CD8-positive, alpha-beta memory T cell (primary cell): ENCODE data around the gene NPW. TPM values are rescaled to one million over a fixed set of nuclear protein-coding genes. Genes with fewer than 3 reads are reported as not detected.

Experiments
- CTCF ChIA-PET: fragments of 350-600 bp; sonication (Branson Sonifier 250); formaldehyde crosslinking; loops from one replicate; lab custom pipeline; 2021; ENCODE audit warnings: antibody characterized with exemption; lab: Charles Lee
- POLR2A ChIA-PET: fragments of 350-600 bp; sonication (Branson Sonifier 250); formaldehyde crosslinking; loops from one replicate; lab custom pipeline; 2021; ENCODE audit warnings: antibody characterized with exemption; lab: Charles Lee
- DNase-seq, 5 donors: peaks; one replicate each; pipeline versions ENCODE4 v3.0.0 to v3.0.0-alpha.2; 2020 to 2022; ENCODE audit warnings: mixed read lengths in 1 of 5
- H3K27ac ChIP-seq: one replicate; pipeline ENCODE4 v1.7.0; 2013; ENCODE audit warnings: low read depth, mild to moderate bottlenecking, low read length, moderate library complexity
- H3K27me3 ChIP-seq: 2 replicates; pipeline ENCODE4 v1.7.0; 2013; ENCODE audit warnings: low read length, mild to moderate bottlenecking; ENCODE audit not compliant: insufficient read depth, poor library complexity, severe bottlenecking
- H3K36me3 ChIP-seq: 2 replicates; pipeline ENCODE4 v1.7.0; 2013; ENCODE audit warnings: mild to moderate bottlenecking, low read length, moderate library complexity; ENCODE audit not compliant: insufficient read depth
- H3K4me1 ChIP-seq: 2 replicates; pipeline ENCODE4 v1.7.0; 2013; ENCODE audit warnings: mild to moderate bottlenecking, low read length, moderate library complexity; ENCODE audit not compliant: insufficient read depth
- H3K4me3 ChIP-seq: 2 replicates; pipeline ENCODE4 v1.7.0; 2013; ENCODE audit warnings: mild to moderate bottlenecking, low read length
- H3K9me3 ChIP-seq: 2 replicates; pipeline ENCODE4 v1.7.0; 2013; ENCODE audit warnings: mild to moderate bottlenecking, low read length
- H3K27ac Mint-ChIP-seq, 8 donors: one replicate each; pipeline ENCODE4 v1.8.0; 2020 to 2021; ENCODE audit warnings: mixed read lengths in 8 of 8, mild to moderate bottlenecking in 6 of 8, inconsistent platforms in 3 of 8, moderate library complexity in 3 of 8
- H3K27me3 Mint-ChIP-seq, 2 donors: one replicate each; pipeline ENCODE4 v1.8.0; 2020 to 2021; ENCODE audit warnings: mixed read lengths in 2 of 2, mild to moderate bottlenecking in 1 of 2, moderate library complexity in 1 of 2
- H3K36me3 Mint-ChIP-seq, 3 donors: one replicate each; pipeline ENCODE4 v1.8.0; 2020 to 2021; ENCODE audit warnings: mixed read lengths in 3 of 3, inconsistent platforms in 1 of 3, mild to moderate bottlenecking in 1 of 3
- H3K4me1 Mint-ChIP-seq, 3 donors: one replicate each; pipeline ENCODE4 v1.8.0; 2020 to 2021; ENCODE audit warnings: mixed read lengths in 3 of 3, inconsistent platforms in 1 of 3, mild to moderate bottlenecking in 1 of 3
- H3K4me3 Mint-ChIP-seq, 7 donors: one replicate each; pipeline ENCODE4 v1.8.0; 2020 to 2021; ENCODE audit warnings: mixed read lengths in 7 of 7, mild to moderate bottlenecking in 6 of 7, moderate library complexity in 4 of 7, inconsistent platforms in 2 of 7
- H3K9me3 Mint-ChIP-seq, 5 donors: one replicate each; pipeline ENCODE4 v1.8.0; 2020 to 2022; ENCODE audit warnings: mixed read lengths in 5 of 5, mild to moderate bottlenecking in 3 of 5, moderate library complexity in 2 of 5, inconsistent platforms in 1 of 5
- polyA plus RNA-seq: library from polyadenylated mRNA; unstranded; fragments of 300-500 nt; fragmentation: Illumina TruSeq; gene quantifications from one replicate; pipeline ENCODE4 v1.2.3, GENCODE V29; 2021
- total RNA-seq, 2 experiments: library from RNA; stranded (reverse); gene quantifications; one replicate each; pipeline ENCODE4 v1.2.3, GENCODE V29; 2021

Gene NPW
- total and polyA plus RNA-seq, 3 experiments from 2014 or later, result 9.4 to 12.5 TPM; not detected in 1

DNA sequence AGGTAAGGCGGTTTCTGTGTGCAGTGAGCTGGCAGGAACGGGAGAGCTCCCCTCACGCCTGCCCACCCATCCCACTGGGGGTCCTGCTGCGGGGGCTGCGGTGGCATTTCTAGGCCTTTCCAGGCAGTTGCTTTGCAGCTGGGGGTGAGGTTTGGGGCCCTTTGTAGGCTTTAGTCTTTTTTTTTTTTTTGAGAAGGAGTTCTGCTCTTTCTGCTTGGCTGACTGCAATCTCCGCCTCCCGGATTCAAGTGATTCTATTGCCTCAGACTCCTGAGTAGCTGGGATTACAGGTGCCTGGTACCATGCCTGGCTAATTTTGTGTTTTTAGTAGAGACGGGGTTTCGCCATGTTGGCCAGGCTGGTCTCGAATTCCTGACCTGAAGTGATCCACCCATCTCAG, 39.3 kb downstream of the NPW start:
- H3K4me1 Mint-ChIP-seq, result peaks cover 0 to 3% (median 1%) of the 10 kb centered on the region in 3 donors
- no peak for DNase-seq
- Histone ChIP-seq H3K36me3 (no peaks in the 10 kb centered on the region), H3K27ac (no peak overlapping the region), H3K4me1 (no peaks in the 10 kb centered on the region), H3K27me3 (no peaks in the 10 kb centered on the region), H3K9me3 (no peaks in the 10 kb centered on the region), H3K4me3 (no peak overlapping the region)
- no peak overlapping the region for H3K4me3 Mint-ChIP-seq
- H3K27ac Mint-ChIP-seq, result no peak overlapping the region
- POLR2A ChIA-PET, result no interaction called here
- H3K27me3 Mint-ChIP-seq, result no peaks in the 10 kb centered on the region
- peaks cover 3 to 70% (median 3%) of the 10 kb centered on the region in 3 donors for H3K36me3 Mint-ChIP-seq
- CTCF ChIA-PET, result interaction anchor here (1.1 kb wide), 1 partner anchor 11 kb away, joined by 3 read pairs; the partner anchor contains the start of genes NTHL1 and TSC2
- H3K9me3 Mint-ChIP-seq, result no peaks in the 10 kb centered on the region

DNA sequence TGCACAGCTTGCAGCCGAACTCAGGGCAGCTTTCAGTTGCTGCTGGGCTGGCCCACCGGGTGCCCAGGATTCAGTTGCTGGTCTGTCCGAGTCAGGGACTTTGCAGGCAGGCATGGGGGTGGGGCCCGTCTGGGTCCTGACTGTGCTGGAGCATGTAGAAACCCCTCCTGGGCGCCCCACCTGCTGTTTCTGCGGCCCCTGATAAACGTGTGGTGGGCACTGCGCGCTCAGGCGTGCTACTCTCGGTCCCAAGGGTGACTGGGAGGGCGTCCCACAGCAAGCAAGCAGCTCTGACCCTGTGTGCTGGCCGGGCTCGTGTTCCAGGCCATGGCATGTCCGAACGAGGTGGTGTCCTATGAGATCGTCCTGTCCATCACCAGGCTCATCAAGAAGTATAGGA, 40.8 kb downstream of the NPW start:
- Mint-ChIP-seq H3K9me3 (no peaks in the 10 kb centered on the region), H3K4me1 (peaks cover 0 to 3% (median 1%) of the 10 kb centered on the region in 3 donors), H3K27me3 (no peaks in the 10 kb centered on the region), H3K27ac (no peak overlapping the region), H3K4me3 (no peak overlapping the region), H3K36me3 (peaks cover 3 to 62% (median 3%) of the 10 kb centered on the region in 3 donors)
- ChIA-PET CTCF (interaction anchor here (1.1 kb wide), 1 partner anchor 8 kb away, joined by 4 read pairs; no protein-coding TSS in a partner anchor), POLR2A (no interaction called here)
- Histone ChIP-seq H3K27ac (no peak overlapping the region), H3K4me1 (no peaks in the 10 kb centered on the region), H3K9me3 (no peaks in the 10 kb centered on the region), H3K36me3 (no peaks in the 10 kb centered on the region), H3K27me3 (no peaks in the 10 kb centered on the region), H3K4me3 (no peak overlapping the region)
- no peak for DNase-seq

GRCh38 chr16:2061023-2061422, 41.4 kb downstream of the NPW start:
- Histone ChIP-seq H3K4me1 (no peaks in the 10 kb centered on the region), H3K4me3 (no peak overlapping the region), H3K27ac (no peak overlapping the region), H3K27me3 (no peaks in the 10 kb centered on the region), H3K9me3 (no peaks in the 10 kb centered on the region), H3K36me3 (peaks cover 6% of the 10 kb centered on the region)
- Mint-ChIP-seq H3K27ac (no peak overlapping the region), H3K4me3 (no peak overlapping the region), H3K9me3 (no peaks in the 10 kb centered on the region), H3K4me1 (no peaks in the 10 kb centered on the region), H3K36me3 (peaks cover 0 to 64% (median 4%) of the 10 kb centered on the region in 3 donors), H3K27me3 (no peaks in the 10 kb centered on the region)
- CTCF ChIA-PET, result interaction anchor here (1.1 kb wide), 1 partner anchor 9 kb away, joined by 4 read pairs; no protein-coding TSS in a partner anchor
- POLR2A ChIA-PET, result no interaction called here
- DNase-seq, result no peak

DNA sequence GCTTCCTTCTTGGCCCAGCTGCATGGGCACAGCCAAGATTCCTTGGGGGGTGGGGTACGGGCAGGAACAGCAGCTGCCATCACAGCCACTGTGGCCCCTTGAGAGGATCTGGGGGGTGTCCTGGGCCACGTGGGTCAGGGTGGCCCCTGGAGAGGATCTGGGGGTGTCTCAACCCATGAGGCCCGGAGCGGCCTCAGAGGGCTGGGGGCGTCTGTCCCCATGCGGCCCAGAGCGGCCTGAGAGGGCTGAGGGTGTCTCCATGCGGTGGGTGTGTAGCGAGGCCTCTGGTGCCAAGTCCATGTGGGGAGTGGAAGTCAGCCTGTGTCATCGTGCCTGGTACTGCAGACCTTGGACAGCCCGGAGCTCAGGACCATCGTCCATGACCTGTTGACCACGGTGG, 41.9 kb downstream of the NPW start:
- H3K4me1 Mint-ChIP-seq, result no peaks in the 10 kb centered on the region
- Histone ChIP-seq H3K27ac (no peak overlapping the region), H3K4me1 (no peaks in the 10 kb centered on the region), H3K9me3 (no peaks in the 10 kb centered on the region), H3K27me3 (no peaks in the 10 kb centered on the region), H3K36me3 (peaks cover 8% of the 10 kb centered on the region), H3K4me3 (no peak overlapping the region)
- no peaks in the 10 kb centered on the region for H3K27me3 Mint-ChIP-seq
- POLR2A ChIA-PET, result no interaction called here
- H3K27ac Mint-ChIP-seq, result no peak overlapping the region
- no peak for DNase-seq
- no peak overlapping the region for H3K4me3 Mint-ChIP-seq
- CTCF ChIA-PET, result no interaction called here
- H3K9me3 Mint-ChIP-seq, result no peaks in the 10 kb centered on the region
- H3K36me3 Mint-ChIP-seq, result peaks cover 0 to 65% (median 5%) of the 10 kb centered on the region in 3 donors

DNA sequence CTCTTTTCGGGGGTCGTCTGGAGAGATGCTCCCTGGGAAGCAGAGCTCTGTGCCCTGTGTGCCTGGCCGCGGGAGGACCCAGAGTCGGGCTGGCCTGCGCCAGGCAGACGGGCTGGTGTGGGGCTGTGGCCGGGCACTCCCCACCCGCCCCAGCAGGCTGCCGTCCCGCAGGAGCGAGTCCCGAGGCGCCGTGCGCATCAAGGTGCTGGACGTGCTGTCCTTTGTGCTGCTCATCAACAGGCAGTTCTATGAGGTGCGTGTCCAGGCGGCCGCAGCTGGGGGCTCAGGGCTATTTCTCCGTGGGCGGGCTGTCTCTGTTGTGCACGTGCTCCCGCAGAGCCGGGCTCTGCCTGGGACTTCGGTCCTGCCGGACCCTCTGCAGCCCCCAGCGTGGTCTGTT, 43.2 kb downstream of the NPW start:
- no peaks in the 10 kb centered on the region for H3K9me3 ChIP-seq
- Mint-ChIP-seq H3K27me3 (no peaks in the 10 kb centered on the region), H3K36me3 (peaks cover 0 to 61% (median 2%) of the 10 kb centered on the region in 3 donors), H3K9me3 (no peaks in the 10 kb centered on the region), H3K4me3 (no peak overlapping the region), H3K27ac (no peak overlapping the region), H3K4me1 (no peaks in the 10 kb centered on the region)
- no peak overlapping the region for H3K4me3 ChIP-seq
- POLR2A ChIA-PET, result no interaction called here
- DNase-seq, result no peak
- peaks cover 8% of the 10 kb centered on the region for H3K36me3 ChIP-seq
- no peaks in the 10 kb centered on the region for H3K4me1 ChIP-seq
- CTCF ChIA-PET, result interaction anchor here (0.8 kb wide), 1 partner anchor 78 kb away, joined by 3 read pairs; no protein-coding TSS in a partner anchor
- H3K27me3 ChIP-seq, result no peaks in the 10 kb centered on the region
- H3K27ac ChIP-seq, result no peak overlapping the region

DNA sequence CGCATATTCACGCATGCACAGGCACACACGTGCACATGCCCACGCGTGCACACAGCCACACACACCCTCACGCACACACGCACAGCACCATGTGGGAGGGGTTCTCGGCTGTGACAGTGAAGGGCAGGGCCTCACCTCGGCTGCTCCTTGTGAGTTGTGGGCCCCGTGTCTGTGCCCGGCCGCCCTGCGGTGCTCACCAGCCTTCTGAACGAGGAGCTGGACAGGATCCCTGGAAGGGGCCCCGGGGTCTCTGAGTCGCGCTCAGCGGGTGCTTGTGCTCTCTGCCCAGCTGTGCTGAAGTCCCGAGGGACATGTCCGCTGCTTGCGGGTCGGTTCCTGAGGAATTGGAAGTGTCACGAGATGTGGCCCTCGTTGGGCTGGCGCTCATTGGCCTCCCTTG, 44.3 kb downstream of the NPW start:
- Mint-ChIP-seq H3K9me3 (no peaks in the 10 kb centered on the region), H3K27ac (no peak overlapping the region), H3K36me3 (peaks cover 0 to 60% (median 4%) of the 10 kb centered on the region in 3 donors), H3K4me1 (no peaks in the 10 kb centered on the region), H3K4me3 (no peak overlapping the region), H3K27me3 (no peaks in the 10 kb centered on the region)
- H3K27ac ChIP-seq, result no peak overlapping the region
- H3K9me3 ChIP-seq, result no peaks in the 10 kb centered on the region
- CTCF ChIA-PET, result no interaction called here
- no peaks in the 10 kb centered on the region for H3K4me1 ChIP-seq
- POLR2A ChIA-PET, result no interaction called here
- no peak for DNase-seq
- H3K4me3 ChIP-seq, result no peak overlapping the region
- H3K36me3 ChIP-seq, result peaks cover 8% of the 10 kb centered on the region
- no peaks in the 10 kb centered on the region for H3K27me3 ChIP-seq

DNA sequence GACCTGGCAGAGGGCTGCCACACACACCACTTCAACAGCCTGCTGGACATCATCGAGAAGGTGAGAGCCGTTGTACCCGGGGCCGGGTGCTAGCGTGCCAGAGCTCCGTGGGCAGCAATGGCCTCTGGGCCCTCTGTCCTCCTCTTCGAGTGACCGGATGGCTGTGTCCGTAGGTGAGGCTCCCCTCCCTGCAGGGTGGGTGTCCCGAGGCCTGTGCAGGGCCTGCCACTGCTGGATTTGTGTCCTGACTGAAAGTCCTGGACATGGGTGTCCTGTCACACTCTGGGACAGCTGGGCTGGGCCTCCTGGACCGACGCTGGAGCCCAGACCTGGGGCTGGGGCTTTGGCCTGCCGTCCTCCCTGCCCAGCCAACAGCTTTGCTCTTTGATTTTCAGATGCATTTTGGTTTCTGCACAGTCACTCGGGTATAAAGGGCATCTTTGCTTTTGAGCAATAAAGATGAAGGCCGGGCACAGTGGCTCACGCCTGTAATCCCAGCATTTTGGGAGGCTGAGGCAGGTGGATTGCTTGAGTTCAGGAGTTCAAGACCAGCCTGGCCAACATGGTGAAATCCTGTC, 44.9 kb downstream of the NPW start:
- no peaks in the 10 kb centered on the region for H3K9me3 ChIP-seq
- DNase-seq, result no peak
- Mint-ChIP-seq H3K9me3 (no peaks in the 10 kb centered on the region), H3K36me3 (peaks cover 0 to 62% (median 4%) of the 10 kb centered on the region in 3 donors), H3K27ac (no peak overlapping the region), H3K4me3 (no peak overlapping the region), H3K27me3 (no peaks in the 10 kb centered on the region), H3K4me1 (no peaks in the 10 kb centered on the region)
- H3K27ac ChIP-seq, result no peak overlapping the region
- no peaks in the 10 kb centered on the region for H3K4me1 ChIP-seq
- no peak overlapping the region for H3K4me3 ChIP-seq
- H3K36me3 ChIP-seq, result peaks cover 8% of the 10 kb centered on the region
- CTCF ChIA-PET, result no interaction called here
- POLR2A ChIA-PET, result interaction anchor here (0.7 kb wide), 1 partner anchor 76 kb away, joined by 13 read pairs; no protein-coding TSS in a partner anchor
- no peaks in the 10 kb centered on the region for H3K27me3 ChIP-seq

DNA sequence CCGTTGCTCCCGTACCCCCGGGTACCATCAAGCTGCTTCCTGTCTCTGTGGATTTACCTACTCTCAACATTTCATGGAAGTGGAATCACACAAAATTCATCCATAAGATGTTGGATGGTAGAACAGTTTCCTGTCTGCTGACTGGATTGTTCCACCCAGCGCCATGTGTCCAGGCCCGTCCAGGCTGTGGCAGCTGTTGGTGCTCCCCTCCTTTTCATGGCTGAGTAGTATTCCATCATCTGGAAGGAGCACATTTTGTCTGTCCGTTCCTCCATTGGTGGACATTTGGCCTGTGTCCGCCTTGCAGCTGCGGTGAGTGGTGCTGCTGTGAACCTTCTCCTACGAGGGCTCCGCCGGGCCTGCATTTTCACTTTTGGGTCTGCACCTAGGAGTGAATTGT, 46.6 kb downstream of the NPW start:
- H3K4me3 Mint-ChIP-seq, result no peak overlapping the region
- H3K36me3 ChIP-seq, result peaks cover 8% of the 10 kb centered on the region

More for the DNA sequence above, 46.6 kb downstream of the NPW start:
- no peak overlapping the region for H3K4me3 ChIP-seq
- ChIA-PET CTCF (interaction anchor here (0.7 kb wide), 1 partner anchor 17 kb away, joined by 3 read pairs; no protein-coding TSS in a partner anchor), POLR2A (no interaction called here)
- H3K9me3 ChIP-seq, result no peaks in the 10 kb centered on the region
- Mint-ChIP-seq H3K27ac (peak overlapping the region in 3 of 8 donors; percentile 2 to 61 (median 17)), H3K36me3 (peaks cover 0 to 64% (median 8%) of the 10 kb centered on the region in 3 donors), H3K4me1 (no peaks in the 10 kb centered on the region), H3K9me3 (no peaks in the 10 kb centered on the region), H3K27me3 (no peaks in the 10 kb centered on the region)
- H3K27ac ChIP-seq, result no peak overlapping the region
- H3K4me1 ChIP-seq, result no peaks in the 10 kb centered on the region
- no peak for DNase-seq
- no peaks in the 10 kb centered on the region for H3K27me3 ChIP-seq
